Tibial nerve (tissue), 4 donors: ENCODE measurements around the gene AFF3.

Experiments used
- EP300 ChIP-seq, 2 donors: sonication (generic); formaldehyde crosslinking; IDR thresholded peaks; one replicate each; pipeline ENCODE4 v1.6.1; 2017; ENCODE audit warnings: antibody characterized with exemption in 2 of 2, mild to moderate bottlenecking in 1 of 2
- POLR2A ChIP-seq, 2 donors: fragments of 450-650 bp; IDR thresholded peaks; one replicate each; pipeline ENCODE4 v1.6.1; 2017; ENCODE audit warnings: antibody characterized with exemption in 2 of 2, mild to moderate bottlenecking in 2 of 2, moderate library complexity in 2 of 2
- TF ChIP-seq, protein P1 (sequence below), 5 experiments: fragments of 200-600 bp in 3 of 5; fragments of 450-650 bp in 2 of 5; sonication (generic) in 3 of 5; IDR thresholded peaks; one replicate each; pipeline ENCODE4 v1.5.1; 2016 to 2019; ENCODE audit warnings: antibody characterized with exemption in 5 of 5, mild to moderate bottlenecking in 3 of 5, moderate library complexity in 2 of 5

DNA sequence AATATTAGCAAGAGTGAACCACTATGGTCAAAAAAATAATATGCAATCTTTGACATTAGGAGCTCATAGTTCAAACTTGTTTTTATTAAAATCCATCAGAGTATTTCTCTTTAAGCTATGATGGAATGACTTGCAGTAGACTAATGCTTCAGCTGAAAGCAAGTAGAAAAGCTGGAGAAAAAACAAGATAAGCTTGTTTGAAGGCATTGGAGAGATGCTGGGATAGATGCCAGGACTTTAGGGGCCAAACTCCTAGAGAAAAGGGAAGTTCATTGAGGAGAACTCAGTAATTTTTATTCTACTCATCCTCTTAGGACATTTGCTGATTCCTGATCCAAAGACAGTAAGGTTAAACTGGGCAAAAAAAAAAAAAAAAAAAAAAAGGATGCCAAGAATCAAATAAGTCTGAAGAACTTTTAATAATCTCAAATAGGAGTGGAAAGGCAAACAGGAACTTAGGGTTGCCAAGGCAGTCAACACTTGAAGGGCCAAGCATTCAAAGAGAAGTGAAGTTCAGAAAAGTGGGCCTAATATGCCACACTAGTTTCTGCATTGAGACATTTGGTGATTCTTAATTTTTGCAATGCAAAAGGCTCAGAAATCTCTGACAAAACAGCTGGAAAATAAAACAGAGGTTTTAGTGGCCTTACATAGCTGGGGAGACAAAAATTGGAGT is 19.7 kb upstream of the AFF3 start:
- TF ChIP-seq, protein P1, sequence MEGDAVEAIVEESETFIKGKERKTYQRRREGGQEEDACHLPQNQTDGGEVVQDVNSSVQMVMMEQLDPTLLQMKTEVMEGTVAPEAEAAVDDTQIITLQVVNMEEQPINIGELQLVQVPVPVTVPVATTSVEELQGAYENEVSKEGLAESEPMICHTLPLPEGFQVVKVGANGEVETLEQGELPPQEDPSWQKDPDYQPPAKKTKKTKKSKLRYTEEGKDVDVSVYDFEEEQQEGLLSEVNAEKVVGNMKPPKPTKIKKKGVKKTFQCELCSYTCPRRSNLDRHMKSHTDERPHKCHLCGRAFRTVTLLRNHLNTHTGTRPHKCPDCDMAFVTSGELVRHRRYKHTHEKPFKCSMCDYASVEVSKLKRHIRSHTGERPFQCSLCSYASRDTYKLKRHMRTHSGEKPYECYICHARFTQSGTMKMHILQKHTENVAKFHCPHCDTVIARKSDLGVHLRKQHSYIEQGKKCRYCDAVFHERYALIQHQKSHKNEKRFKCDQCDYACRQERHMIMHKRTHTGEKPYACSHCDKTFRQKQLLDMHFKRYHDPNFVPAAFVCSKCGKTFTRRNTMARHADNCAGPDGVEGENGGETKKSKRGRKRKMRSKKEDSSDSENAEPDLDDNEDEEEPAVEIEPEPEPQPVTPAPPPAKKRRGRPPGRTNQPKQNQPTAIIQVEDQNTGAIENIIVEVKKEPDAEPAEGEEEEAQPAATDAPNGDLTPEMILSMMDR (IDR thresholded peaks at IDR 0.05): no peak
- TF ChIP-seq POLR2A (IDR thresholded peaks at IDR 0.05): no peak
- TF ChIP-seq EP300 (IDR thresholded peaks at IDR 0.05): no peak
